Activated T-helper 1 cell treated with anti-CD3 and anti-CD28 coated beads, Interleukin-12 subunit alpha, Interleukin-12 subunit beta, Interleukin-2, Interleukin-4 antibody, amounts not matched to agents 30 ng/mL and 10 ng/mL and 1 ng/mL, durations not matched to agents 14 hours and 24 hours and 36 hours (primary cell): Measurements from ENCODE around the gene PSMD5. TPM values are rescaled to one million over a fixed set of nuclear protein-coding genes. Genes with fewer than 3 reads are reported as not detected.
A peak's percentile ranks its signal among the peaks of the same experiment; 100 is the strongest.

ENCODE experiments used
- DNase-seq: peaks from one replicate; pipeline ENCODE4 v3.0.0; 2021; ENCODE audit warnings: low spot score
- H3K27ac Mint-ChIP-seq: one replicate; pipeline ENCODE4 v1.8.0; 2021; ENCODE audit warnings: mild to moderate bottlenecking, mixed read lengths
- H3K27me3 Mint-ChIP-seq: one replicate; pipeline ENCODE4 v1.8.0; 2022; ENCODE audit warnings: mild to moderate bottlenecking, moderate library complexity, mixed read lengths; ENCODE audit not compliant: insufficient read depth
- H3K36me3 Mint-ChIP-seq: one replicate; pipeline ENCODE4 v1.8.0; 2021; ENCODE audit warnings: low read depth, mixed read lengths
- H3K4me1 Mint-ChIP-seq: one replicate; pipeline ENCODE4 v1.8.0; 2021; ENCODE audit warnings: low read depth, mixed read lengths
- H3K4me3 Mint-ChIP-seq: one replicate; pipeline ENCODE4 v1.8.0; 2021; ENCODE audit warnings: mild to moderate bottlenecking, moderate library complexity, mixed read lengths
- H3K9me3 Mint-ChIP-seq: one replicate; pipeline ENCODE4 v1.8.0; 2021; ENCODE audit warnings: mixed read lengths
- intact Hi-C: fragments of 100-400 bp; cut with micrococcal nuclease; formaldehyde crosslinking; loops from one replicate; pipeline ENCODE4 v1.15.1; 2024
- total RNA-seq: library from RNA; stranded (reverse); gene quantifications from 2 replicates; pipeline ENCODE4 v1.2.3, GENCODE V29; 2022

Gene PSMD5
- total RNA-seq, result 57.7 and 59.2 TPM in 2 replicates

DNA sequence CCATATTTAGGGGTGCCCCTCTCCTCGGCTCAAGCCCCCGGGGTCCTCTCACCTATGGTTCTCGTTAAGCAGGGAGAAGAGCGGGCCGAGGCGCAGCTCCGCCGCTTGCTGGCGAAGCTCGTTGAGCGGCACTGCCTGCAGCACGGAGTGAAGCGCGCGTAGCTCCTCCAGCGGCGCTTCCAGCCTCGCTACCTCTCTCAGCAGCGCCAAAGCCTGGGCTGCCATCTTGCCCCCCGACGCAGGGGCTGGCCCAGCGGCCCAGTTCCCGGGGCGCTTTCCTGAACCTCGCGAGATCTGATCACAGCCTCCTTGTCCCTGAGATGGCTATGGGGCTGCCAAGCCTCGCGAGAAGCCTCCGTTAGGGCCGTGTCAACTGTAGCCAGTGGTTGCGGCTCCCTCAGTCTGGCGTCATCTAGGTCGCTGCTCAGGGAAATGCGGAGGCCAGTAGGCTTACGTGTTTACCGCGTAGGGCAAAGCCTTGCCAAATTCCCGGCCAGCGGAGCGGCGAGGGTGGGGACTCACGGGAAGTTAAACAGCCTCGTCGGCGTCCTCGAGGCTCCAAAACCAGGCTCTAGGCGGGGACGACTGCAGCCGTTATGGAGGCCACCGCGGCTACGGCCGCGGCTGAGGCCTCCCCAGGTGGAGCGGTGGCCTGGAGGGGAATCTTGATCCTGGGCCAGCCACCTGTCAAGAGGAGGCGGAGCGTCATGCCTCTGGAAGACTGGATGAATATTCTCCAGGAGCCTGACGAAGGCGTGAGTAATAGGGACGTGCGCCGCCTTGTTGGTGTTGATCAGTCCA, at the start of gene PSMD5:
TSS of gene PSMD5 (minus strand) at position 238 of the 801 bp plus-strand sequence. CDS start at position 225, 13 bp downstream.
- Mint-ChIP-seq H3K36me3 (peaks cover 42% of the 10 kb centered on the region), H3K4me3 (peak within 1 kb of the TSS; percentile 98), H3K27me3 (no peaks in the 10 kb centered on the region), H3K27ac (peak within 1 kb of the TSS; percentile 96), H3K9me3 (no peaks in the 10 kb centered on the region), H3K4me1 (peaks cover 73% of the 10 kb centered on the region)
- intact Hi-C loops, result loop anchor here (1.0 to 5.0 kb wide), 8 partner anchors 33 to 358 kb away; partner anchors contain the start of genes CNTRL, FBXW2, MEGF9 and RAB14
- DNase-seq, result peak; percentile 98

DNA sequence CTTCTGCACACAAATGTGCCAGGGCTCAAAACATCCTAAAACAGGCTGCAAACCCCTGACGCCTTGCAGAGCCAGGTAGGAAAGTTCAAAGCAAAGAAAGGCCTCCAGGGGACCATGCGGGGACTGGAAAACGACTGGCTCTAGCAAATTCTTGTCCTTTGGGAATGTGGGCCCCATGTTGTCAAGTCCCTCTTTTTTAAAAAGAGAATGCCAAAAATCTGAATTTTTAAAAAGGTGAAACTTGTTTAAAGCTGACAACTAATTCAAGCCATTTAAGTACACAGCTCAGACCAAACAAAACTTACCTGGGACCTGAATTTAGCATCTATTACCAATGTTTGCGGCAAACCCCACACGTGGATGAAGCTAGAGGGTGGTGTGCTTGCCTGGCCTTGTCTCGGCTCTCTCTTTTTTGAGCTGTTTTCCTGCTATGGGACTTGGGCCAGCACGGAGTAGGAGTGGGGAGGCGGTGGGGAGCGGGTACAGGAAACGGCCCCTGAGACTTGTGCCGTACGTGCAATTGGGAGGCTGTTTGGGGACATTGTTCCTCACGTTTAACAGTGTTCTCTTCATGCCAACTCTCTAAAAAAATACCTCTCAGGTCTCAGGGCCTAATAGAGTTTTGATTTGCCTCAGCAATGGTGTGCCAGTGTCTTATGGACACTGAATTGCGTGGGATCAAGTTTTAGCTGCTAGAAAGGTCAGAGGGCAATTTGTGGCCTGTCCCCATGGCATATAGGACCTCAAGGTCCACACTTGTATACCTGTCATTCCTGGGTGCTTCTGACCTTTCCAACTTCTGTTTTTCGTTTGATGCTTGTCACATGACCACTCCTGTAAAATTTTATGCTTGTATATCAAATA, 49.4 kb upstream of the PSMD5 start:
- H3K27me3 Mint-ChIP-seq, result no peaks in the 10 kb centered on the region
- DNase-seq, result no peak
- intact Hi-C loops, result loop anchor here (1.0 to 5.0 kb wide), 6 partner anchors 15 to 1915 kb away; partner anchors contain the start of gene PHF19
- peak overlapping the region; percentile 99 for H3K27ac Mint-ChIP-seq
- peak overlapping the region; percentile 69 for H3K4me3 Mint-ChIP-seq
- H3K9me3 Mint-ChIP-seq, result no peaks in the 10 kb centered on the region
- H3K36me3 Mint-ChIP-seq, result peaks cover 18% of the 10 kb centered on the region
- peaks cover 68% of the 10 kb centered on the region for H3K4me1 Mint-ChIP-seq

DNA sequence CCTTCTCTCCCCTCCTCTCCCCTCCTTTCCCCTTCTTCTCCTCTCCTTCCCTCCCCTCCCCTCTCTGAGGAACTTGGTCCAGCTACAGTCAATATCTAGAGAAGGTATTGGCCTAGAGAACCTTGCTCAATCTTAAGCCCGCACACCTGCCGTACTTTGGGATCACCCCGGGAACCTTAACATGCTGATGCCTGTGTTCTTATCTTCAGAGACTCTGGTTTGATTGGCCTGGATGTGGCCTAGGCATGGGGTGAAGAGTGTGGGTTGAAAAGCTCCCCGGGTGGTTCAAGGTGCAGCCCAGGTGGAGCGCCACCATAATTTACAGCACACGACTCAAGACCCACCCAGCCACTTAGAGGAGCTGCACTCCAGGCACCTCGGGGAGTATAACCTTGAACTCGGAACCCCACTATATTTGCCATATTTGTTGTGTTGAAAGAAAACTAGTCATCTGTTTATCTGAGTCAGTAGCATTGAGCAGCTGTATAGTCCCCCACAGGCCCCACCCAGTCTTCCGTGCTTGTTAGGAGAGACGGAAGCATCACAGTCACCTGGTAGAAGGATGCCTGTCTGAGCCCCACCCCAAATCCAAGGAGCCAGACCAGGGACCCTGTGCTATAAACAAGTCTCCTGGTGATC, 48.6 kb upstream of the PSMD5 start:
- Mint-ChIP-seq H3K4me1 (peaks cover 64% of the 10 kb centered on the region), H3K36me3 (peaks cover 13% of the 10 kb centered on the region), H3K9me3 (no peaks in the 10 kb centered on the region), H3K27me3 (no peaks in the 10 kb centered on the region), H3K4me3 (peak overlapping the region; percentile 69), H3K27ac (peak overlapping the region; percentile 99)
- intact Hi-C loops, result loop anchor here (5.0 kb wide), 1 partner anchor 1916 kb away; no protein-coding TSS in a partner anchor
- peak; percentile 67 for DNase-seq

DNA sequence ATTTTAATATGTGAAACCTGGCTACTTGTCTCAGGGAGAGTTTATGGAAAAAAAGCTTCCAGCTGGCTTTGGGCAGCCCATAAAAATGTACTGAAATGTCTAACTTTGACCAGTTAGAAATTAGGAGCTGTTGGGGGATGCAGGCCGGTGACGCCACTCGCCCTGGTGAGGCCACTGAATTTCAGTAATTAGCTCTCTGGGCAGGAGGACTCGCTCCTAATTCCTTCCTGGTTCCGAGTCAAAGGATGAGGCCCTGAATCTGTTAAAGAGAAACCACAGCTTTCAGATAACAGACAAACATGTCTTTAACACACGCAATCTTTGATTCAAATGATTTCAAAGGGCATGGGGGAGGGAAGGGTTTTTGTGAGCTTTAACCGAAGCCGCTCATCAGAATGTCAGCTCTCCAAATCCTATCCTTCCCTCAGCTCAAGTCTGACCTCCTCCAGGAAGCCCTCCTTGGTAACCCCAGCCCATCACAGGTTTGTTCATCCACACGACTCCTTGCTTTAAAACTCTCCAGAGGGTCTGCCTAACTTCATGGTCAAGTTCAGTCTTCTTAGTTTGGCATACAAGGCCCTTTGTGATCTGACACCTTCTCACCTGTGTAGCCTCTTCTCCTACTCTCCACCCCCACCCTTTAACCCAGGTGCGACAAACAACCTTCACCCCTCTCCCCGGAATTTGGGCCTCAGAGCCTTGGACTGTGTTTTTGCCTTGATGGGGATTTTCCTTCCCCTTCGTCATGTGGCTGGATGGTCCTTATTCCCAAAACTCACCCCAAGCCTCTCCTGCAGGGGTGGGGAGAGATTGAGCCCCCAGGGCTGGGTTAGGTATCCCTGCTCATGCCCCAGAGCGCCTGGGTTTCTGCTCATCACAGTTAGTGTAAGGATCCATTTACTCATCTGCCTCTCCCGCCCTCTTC, 47.9 kb upstream of the PSMD5 start:
- intact Hi-C loops, result loop anchor here (5.0 kb wide), 1 partner anchor 1917 kb away; no protein-coding TSS in a partner anchor
- Mint-ChIP-seq H3K4me3 (peak overlapping the region; percentile 69), H3K4me1 (peaks cover 71% of the 10 kb centered on the region), H3K9me3 (no peaks in the 10 kb centered on the region), H3K36me3 (peaks cover 17% of the 10 kb centered on the region), H3K27ac (peak overlapping the region; percentile 99), H3K27me3 (no peaks in the 10 kb centered on the region)
- no peak for DNase-seq

DNA sequence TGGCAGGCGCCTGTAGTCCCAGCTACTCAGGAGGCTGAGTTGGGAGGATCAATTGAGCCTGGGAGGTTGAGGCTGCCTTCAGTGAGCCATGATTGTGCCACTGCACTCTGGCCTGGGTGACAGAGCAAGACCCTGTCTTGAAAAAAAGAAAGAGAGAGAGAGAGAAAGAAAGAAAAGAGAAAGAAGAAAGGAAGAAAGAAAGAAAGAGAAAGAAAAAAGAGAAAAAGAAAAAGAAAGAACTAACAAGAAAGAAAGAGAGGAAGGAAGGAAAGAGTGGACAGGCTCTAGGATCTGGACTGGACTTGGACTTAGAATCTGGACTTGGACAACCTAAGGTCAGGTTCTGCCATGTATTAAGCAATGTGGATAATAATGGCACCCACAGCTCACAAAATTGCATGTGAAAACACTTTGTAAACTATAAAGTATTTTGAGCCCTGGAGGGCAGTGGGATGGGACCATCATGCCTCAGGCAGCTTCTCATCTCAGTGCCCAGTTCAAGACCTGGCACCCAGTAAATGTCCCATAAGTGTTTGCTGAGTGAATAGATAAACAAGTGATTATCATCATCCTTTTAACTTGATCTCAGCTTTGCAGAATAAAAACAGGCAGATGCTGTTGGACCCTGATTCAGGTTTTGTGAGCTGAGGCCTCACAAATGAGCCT, 47.0 kb upstream of the PSMD5 start:
- peaks cover 64% of the 10 kb centered on the region for H3K4me1 Mint-ChIP-seq
- H3K27ac Mint-ChIP-seq, result peak overlapping the region; percentile 99
- H3K9me3 Mint-ChIP-seq, result no peaks in the 10 kb centered on the region
- H3K27me3 Mint-ChIP-seq, result no peaks in the 10 kb centered on the region
- intact Hi-C loops, result loop anchor here (5.0 kb wide), 1 partner anchor 1918 kb away; no protein-coding TSS in a partner anchor
- H3K36me3 Mint-ChIP-seq, result peaks cover 16% of the 10 kb centered on the region
- H3K4me3 Mint-ChIP-seq, result peak overlapping the region; percentile 69
- DNase-seq, result no peak

DNA sequence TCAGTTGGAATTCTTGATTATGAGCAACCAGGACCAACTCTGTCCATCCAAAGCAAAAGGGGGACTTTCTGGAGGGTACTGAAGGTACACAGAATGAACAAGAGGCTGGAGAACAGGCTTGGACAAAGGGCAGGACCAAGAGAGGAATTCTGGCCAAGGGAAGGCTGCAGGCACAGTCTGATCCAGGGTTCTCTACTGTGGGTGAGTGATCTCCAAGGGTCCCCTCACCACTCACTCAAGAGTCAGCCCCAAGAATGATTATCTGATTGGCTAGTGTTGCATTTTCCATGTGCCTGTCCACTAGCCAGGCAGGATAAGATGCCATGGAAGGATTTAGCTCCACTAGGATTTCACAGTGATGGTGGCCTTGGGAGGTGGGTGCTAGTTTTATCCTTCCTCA, 45.9 kb upstream of the PSMD5 start:
- intact Hi-C loops, result no loop called here
- no peak for DNase-seq
- H3K4me3 Mint-ChIP-seq, result no peak overlapping the region
- peak overlapping the region; percentile 99 for H3K27ac Mint-ChIP-seq
- H3K4me1 Mint-ChIP-seq, result peaks cover 66% of the 10 kb centered on the region
- no peaks in the 10 kb centered on the region for H3K27me3 Mint-ChIP-seq
- no peaks in the 10 kb centered on the region for H3K9me3 Mint-ChIP-seq
- peaks cover 18% of the 10 kb centered on the region for H3K36me3 Mint-ChIP-seq

DNA sequence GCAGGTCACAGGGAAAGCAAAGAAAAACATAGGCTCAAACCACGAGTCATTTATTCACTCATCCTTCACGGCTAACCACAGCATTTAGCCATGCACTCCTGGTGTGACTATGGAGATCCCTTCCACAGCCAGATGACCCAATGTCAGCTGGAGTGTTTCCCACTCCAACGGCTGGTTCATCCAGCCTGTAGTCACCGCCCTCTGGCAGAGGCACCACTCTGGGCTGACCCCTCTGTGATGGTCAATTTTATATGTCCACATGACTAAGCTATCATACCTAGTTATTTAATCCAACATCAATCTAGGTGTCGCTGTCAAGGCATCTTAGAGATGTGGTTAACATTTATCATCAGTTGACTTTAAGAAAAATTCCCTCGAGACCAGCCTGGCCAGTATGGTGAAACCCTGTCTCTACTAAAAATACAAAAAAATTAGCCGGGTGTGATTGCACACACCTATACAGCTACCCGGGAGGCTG, 43.8 kb upstream of the PSMD5 start:
- intact Hi-C loops, result no loop called here
- H3K36me3 Mint-ChIP-seq, result peaks cover 16% of the 10 kb centered on the region
- no peak overlapping the region for H3K27ac Mint-ChIP-seq
- H3K9me3 Mint-ChIP-seq, result no peaks in the 10 kb centered on the region
- H3K4me1 Mint-ChIP-seq, result peaks cover 54% of the 10 kb centered on the region
- no peaks in the 10 kb centered on the region for H3K27me3 Mint-ChIP-seq
- DNase-seq, result no peak
- no peak overlapping the region for H3K4me3 Mint-ChIP-seq

DNA sequence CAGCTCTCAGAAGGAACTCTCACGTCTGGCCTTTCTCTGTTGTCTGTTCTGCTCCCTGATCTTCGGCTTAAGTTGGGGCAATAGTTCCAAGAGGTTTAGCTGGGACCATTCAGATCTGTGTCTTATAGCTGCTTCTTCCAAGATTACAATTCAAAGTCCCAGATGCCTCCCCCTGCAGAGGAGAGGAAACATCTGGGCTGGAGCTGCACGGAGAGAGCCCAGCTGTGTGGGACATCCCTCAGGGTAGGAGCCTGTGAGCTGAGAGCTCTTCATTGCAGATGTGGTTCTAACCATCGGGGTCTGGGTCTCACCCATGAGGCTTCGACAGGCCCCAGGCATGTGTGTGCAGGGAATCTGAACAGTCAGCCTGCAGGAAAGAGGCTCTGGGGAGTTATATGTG, 43.2 kb upstream of the PSMD5 start:
- H3K27me3 Mint-ChIP-seq, result no peaks in the 10 kb centered on the region
- intact Hi-C loops, result no loop called here
- H3K4me1 Mint-ChIP-seq, result peaks cover 48% of the 10 kb centered on the region
- no peak for DNase-seq
- H3K9me3 Mint-ChIP-seq, result no peaks in the 10 kb centered on the region
- H3K27ac Mint-ChIP-seq, result no peak overlapping the region
- H3K36me3 Mint-ChIP-seq, result peaks cover 16% of the 10 kb centered on the region
- H3K4me3 Mint-ChIP-seq, result no peak overlapping the region

DNA sequence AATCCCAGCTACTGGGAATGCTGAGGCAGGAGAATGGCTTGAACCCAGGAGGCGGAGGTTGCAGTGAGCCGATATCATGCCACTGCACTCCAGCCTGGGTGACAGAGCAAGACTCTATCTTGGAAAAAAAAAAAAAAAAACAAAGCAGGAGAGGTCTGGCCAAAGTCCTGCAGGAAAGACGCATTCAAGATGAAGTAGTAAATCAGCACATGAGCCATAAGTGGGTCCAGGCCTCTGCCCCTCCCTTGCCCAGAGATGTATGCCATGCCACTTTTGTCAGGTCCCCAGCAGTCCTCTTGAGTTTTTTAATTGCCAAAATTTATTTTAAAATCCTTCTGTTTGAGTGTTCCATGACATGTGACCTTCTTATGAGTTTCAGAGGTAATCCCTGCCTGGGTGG, 42.7 kb upstream of the PSMD5 start:
- Mint-ChIP-seq H3K27ac (no peak overlapping the region), H3K36me3 (peaks cover 17% of the 10 kb centered on the region), H3K4me1 (peaks cover 48% of the 10 kb centered on the region), H3K27me3 (no peaks in the 10 kb centered on the region), H3K4me3 (no peak overlapping the region), H3K9me3 (no peaks in the 10 kb centered on the region)
- DNase-seq, result no peak
- intact Hi-C loops, result no loop called here

DNA sequence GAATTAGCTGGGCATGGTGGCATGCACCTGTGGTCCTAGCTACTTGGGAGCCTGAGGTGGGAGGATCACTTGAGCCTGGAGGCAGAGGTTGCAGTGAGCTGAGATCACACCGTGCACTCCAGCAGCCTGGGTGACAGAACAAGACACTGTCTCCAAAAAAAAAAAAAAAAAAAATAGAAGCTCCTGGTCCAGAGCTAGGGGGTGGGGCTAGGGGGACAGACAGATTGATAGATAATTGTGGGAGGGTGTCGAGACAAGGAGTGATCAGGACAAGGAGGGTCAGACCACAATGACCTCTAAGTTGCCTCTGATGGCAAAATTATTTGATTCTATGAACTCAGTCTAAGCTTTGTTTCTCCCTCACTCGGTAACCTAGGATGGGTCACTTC, 40.9 kb upstream of the PSMD5 start:
- Mint-ChIP-seq H3K4me3 (no peak overlapping the region), H3K36me3 (peaks cover 19% of the 10 kb centered on the region), H3K9me3 (no peaks in the 10 kb centered on the region), H3K27me3 (no peaks in the 10 kb centered on the region), H3K4me1 (peaks cover 49% of the 10 kb centered on the region), H3K27ac (no peak overlapping the region)
- DNase-seq, result no peak
- intact Hi-C loops, result no loop called here

DNA sequence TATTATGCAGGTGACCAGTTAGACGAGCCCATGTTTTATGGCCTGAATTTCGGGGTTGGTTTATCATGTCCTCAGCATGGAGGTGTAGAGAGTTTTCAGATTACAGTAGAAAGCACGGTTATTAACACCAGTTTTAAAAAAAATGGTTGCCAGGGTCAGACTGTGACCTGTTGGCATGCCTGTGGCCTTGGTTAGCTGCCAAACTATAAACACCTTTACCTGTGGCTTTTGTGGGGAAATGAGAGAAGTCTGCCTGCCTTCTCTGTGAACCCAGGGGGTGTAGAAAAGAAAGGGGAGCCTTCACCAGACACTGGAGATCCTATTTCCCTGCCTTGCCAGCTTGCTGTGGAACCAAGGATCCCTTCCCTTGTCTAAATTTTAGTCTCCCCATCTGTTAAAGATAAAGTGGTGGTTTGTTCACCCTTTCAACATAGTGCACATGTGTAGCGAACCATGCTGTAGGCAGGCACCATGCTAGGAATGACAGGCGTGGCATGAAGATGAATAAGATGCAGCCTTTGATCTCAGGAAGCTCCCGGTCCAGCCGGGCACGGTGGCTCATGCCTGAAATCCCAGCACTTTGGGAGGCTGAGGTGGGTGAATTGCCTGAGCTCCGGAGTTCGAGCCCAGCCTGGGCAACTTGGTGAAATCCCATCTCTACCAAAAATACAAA, 40.3 kb upstream of the PSMD5 start:
- DNase-seq, result no peak
- Mint-ChIP-seq H3K4me3 (no peak overlapping the region), H3K9me3 (no peaks in the 10 kb centered on the region), H3K36me3 (peaks cover 16% of the 10 kb centered on the region), H3K27me3 (no peaks in the 10 kb centered on the region), H3K27ac (no peak overlapping the region), H3K4me1 (peaks cover 51% of the 10 kb centered on the region)
- intact Hi-C loops, result no loop called here
